HEK293T (cell line): ENCODE data around the gene CNNM3.

ENCODE experiments used
- CTCF ChIA-PET: fragments of 350-600 bp; formaldehyde crosslinking; extraction: SDS; loops from one replicate; lab custom pipeline; 2021; ENCODE audit warnings: antibody characterized with exemption, inconsistent platforms; lab: Yijun Ruan, JAX
- POLR2A ChIA-PET: fragments of 350-600 bp; formaldehyde crosslinking; extraction: SDS; loops from one replicate; lab custom pipeline; 2020; ENCODE audit warnings: antibody characterized with exemption, inconsistent platforms; lab: Yijun Ruan, JAX
- DNase-seq: peaks from one replicate; pipeline ENCODE4 v3.0.0; 2012; ENCODE audit warnings: mixed read lengths; ENCODE audit errors: extremely low spot score
- ARNT ChIP-seq: fragments of 450-650 bp; IDR thresholded peaks from 2 replicates; pipeline ENCODE4 v1.6.1; 2017; ENCODE audit warnings: mild to moderate bottlenecking
- BHLHE40 ChIP-seq: fragments of 450-650 bp; IDR thresholded peaks from 2 replicates; pipeline ENCODE4 v1.6.1; 2016; ENCODE audit warnings: mild to moderate bottlenecking, moderate library complexity, borderline replicate concordance
- CTBP1 ChIP-seq: fragments of 450-650 bp; IDR thresholded peaks from 2 replicates; pipeline ENCODE4 v1.6.1; 2016; ENCODE audit warnings: borderline replicate concordance
- ELF4 ChIP-seq: fragments of 450-650 bp; IDR thresholded peaks from 2 replicates; pipeline ENCODE4 v1.6.1; 2017; ENCODE audit warnings: antibody characterized with exemption
- FOXA1 ChIP-seq: fragments of 450-650 bp; IDR thresholded peaks from 2 replicates; pipeline ENCODE4 v1.6.1; 2016; ENCODE audit warnings: mild to moderate bottlenecking
- FOXK2 ChIP-seq: fragments of 450-650 bp; IDR thresholded peaks from 2 replicates; pipeline ENCODE4 v1.6.1; 2016; ENCODE audit warnings: mild to moderate bottlenecking
- FOXM1 ChIP-seq: fragments of 450-650 bp; IDR thresholded peaks from 2 replicates; pipeline ENCODE4 v1.6.1; 2017; ENCODE audit warnings: mild to moderate bottlenecking, borderline replicate concordance
- HDGF ChIP-seq: fragments of 450-650 bp; IDR thresholded peaks from 2 replicates; pipeline ENCODE4 v1.6.1; 2017; ENCODE audit warnings: antibody characterized with exemption, borderline replicate concordance
- L3MBTL2 ChIP-seq: fragments of 450-650 bp; conservative IDR thresholded peaks from 2 replicates; pipeline ENCODE4 v1.6.1; 2016; ENCODE audit warnings: mild to moderate bottlenecking
- LEF1 ChIP-seq: fragments of 450-650 bp; IDR thresholded peaks from 2 replicates; pipeline ENCODE4 v1.6.1; 2017; ENCODE audit warnings: mild to moderate bottlenecking, borderline replicate concordance
- NFRKB ChIP-seq: fragments of 450-650 bp; IDR thresholded peaks from 2 replicates; pipeline ENCODE4 v1.6.1; 2016; ENCODE audit warnings: mild to moderate bottlenecking, moderate library complexity
- SP1 ChIP-seq: fragments of 450-650 bp; IDR thresholded peaks from 2 replicates; pipeline ENCODE4 v1.6.1; 2017
- SUZ12 ChIP-seq: fragments of 450-650 bp; IDR thresholded peaks from 2 replicates; pipeline ENCODE4 v1.6.1; 2016; ENCODE audit warnings: mild to moderate bottlenecking
- TARDBP ChIP-seq: fragments of 450-650 bp; IDR thresholded peaks from 2 replicates; pipeline ENCODE4 v1.6.1; 2016
- ZNF384 ChIP-seq: fragments of 450-650 bp; IDR thresholded peaks from 2 replicates; pipeline ENCODE4 v1.6.1; 2016
- TF ChIP-seq, protein P1 (sequence below): fragments of 450-650 bp; IDR thresholded peaks from 2 replicates; pipeline ENCODE4 v1.6.1; 2016

The CNNM3 gene

DNA sequence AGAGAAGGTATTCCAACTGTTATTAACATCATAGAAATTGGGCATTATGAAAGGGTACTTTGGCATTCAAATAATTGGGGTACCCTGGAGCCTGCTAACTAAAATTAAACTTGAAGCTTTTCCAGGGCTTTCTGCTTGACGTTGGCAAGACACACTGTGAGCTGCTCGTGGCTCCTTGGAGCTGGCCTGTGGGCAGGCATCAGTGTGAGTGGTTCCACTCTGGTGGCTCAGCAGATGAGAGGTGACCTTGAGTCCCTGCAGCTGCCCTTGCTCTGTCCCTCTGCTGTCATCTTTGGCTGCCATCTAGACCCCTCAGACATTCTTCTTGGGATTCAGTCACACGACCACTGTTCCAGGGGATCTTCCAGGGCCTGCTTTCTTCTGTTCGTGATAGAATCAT is 6.7 kb downstream of the CNNM3 start:
- DNase-seq: no peak
- ChIA-PET CTCF (no interaction called here), POLR2A (interaction anchor here (1.0 kb wide), 1 partner anchor 11 kb away, joined by 3 read pairs; no protein-coding TSS in a partner anchor)
- TF ChIP-seq FOXA1 (no peak), FOXK2 (no peak), CTBP1 (no peak), LEF1 (no peak), ARNT (no peak), FOXM1 (no peak), SP1 (no peak), HDGF (no peak), NFRKB (no peak), ZNF384 (no peak), TARDBP (no peak), SUZ12 (no peak), ELF4 (no peak), L3MBTL2 (no peak), BHLHE40 (no peak)
- TF ChIP-seq, protein P1, sequence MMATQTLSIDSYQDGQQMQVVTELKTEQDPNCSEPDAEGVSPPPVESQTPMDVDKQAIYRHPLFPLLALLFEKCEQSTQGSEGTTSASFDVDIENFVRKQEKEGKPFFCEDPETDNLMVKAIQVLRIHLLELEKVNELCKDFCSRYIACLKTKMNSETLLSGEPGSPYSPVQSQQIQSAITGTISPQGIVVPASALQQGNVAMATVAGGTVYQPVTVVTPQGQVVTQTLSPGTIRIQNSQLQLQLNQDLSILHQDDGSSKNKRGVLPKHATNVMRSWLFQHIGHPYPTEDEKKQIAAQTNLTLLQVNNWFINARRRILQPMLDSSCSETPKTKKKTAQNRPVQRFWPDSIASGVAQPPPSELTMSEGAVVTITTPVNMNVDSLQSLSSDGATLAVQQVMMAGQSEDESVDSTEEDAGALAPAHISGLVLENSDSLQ: no peak

DNA sequence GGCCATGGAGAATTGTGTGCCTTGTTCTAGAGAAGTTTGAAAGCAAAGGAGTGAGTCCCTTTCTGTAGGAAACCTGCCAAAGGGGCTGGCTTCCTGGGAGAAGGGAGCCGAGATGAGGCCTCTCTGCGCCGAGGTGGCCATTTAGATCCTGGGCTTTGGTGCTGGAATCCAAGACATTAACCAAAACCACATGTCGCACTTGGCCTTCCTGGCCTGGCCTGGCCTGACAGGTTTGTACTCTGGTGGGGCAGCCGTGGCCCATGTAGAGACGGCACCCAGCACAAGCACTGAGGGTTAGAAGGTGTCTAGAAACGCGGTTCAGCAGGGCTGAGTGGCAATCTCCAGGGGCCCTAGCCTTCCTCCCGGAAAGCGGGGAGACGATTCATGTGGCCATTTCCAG is 7.1 kb downstream of the CNNM3 start:
- TF ChIP-seq ARNT: no peak
- TF ChIP-seq BHLHE40: no peak
- no peak for TF ChIP-seq FOXA1
- TF ChIP-seq SP1: no peak
- no peak for TF ChIP-seq ZNF384
- TF ChIP-seq LEF1: no peak
- no peak for DNase-seq
- POLR2A ChIA-PET: no interaction called here
- CTCF ChIA-PET: no interaction called here

DNA sequence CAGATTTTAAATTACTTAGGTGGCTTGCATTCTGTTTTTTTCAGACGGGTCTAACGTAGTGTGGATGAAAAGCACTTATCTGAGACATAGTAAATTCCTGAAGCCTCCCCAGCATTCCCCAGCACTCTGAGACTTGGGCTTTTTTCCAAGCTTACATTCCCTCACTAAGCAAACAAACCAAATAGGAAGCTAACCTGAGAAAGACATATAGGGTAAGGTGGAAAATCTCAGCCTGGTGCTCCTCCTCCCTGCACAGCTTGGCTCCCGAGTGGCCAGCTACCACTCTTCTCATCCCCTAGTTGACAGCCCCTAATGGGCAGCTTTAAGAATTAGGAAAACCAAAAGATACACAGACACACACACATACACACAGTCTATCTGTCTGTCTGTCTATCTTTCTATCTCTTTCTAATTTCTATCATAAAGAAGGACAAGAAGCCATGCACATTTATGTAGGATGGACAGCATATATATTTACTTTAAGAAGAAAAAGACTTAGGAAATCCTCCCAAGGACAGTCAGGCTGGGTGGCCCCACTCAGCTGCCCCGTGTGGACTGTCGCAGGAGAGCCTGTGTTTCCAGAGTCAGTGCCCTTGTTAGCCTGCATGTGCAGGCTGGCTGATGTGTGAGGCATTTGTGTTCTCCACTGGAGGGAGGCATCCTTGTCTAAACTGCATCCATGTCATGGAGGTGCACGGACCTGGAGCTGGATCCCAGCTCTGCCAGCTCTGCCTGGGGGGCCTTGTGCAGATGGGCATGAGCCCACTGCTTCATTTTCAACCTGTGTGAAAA is 8.2 kb downstream of the CNNM3 start:
- ChIA-PET CTCF (no interaction called here), POLR2A (no interaction called here)
- TF ChIP-seq TARDBP (no peak), CTBP1 (no peak), FOXA1 (no peak), SP1 (no peak), ELF4 (no peak), ARNT (no peak), BHLHE40 (no peak), FOXK2 (no peak)
- no peak for DNase-seq

DNA sequence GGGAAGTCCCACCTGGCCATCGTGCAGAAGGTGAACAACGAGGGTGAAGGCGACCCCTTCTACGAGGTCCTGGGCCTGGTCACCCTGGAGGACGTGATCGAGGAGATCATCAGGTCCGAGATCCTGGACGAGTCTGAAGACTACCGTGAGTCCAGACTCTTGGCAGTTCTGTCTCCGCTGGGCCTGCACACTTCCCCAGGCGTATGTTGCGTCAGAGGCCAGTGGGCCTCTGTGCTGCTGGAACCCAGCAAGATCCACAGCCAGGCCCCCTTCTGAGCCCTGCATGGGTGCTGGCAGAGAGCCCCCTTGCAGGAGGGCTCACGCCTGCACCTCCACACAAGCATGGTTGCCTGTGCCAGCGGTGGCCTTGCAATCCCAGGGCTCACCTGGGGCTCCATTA is 9.0 kb downstream of the CNNM3 start:
- no peak for DNase-seq
- ChIA-PET CTCF (no interaction called here), POLR2A (no interaction called here)
- TF ChIP-seq BHLHE40 (no peak), NFRKB (no peak), ELF4 (no peak), FOXK2 (no peak), ZNF384 (no peak), FOXM1 (no peak), TARDBP (no peak), CTBP1 (no peak), SUZ12 (no peak), L3MBTL2 (no peak), HDGF (no peak), LEF1 (no peak), SP1 (no peak), ARNT (no peak), FOXA1 (no peak)
- TF ChIP-seq, protein P1: no peak

DNA sequence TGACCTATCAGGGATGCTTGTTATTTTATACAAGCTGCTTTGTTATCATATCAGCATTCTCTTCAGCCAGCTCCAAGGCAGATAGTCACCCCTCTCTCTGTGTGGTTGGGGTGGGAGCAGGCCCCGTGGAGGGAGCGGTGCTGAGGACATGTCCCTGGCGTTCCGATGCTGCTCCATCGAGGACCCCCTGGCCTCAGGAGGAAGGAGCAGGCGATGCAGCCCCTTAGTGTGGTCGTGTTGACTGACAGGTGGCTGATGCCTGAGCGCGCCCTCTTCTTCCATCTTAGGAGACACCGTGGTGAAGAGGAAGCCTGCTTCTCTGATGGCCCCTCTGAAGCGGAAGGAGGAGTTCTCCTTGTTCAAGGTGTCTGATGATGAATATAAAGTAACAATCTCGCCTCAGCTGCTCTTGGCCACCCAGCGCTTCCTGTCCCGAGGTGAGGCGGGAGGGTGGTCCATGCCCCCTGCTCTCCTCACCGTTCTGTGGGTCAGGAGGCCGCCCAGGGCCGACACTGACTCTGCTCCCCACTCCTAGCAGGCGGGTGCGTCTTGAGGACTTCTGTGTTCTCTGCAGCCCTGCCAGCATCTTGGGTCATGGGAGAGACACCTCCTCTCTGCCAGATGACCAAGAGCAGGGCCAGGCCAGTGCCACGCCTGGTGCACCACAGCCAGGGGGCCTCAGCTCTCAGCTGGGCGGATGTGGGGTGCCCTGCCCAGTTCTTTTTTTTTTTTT is 10.6 kb downstream of the CNNM3 start:
- no peak for DNase-seq
- ChIA-PET POLR2A (no interaction called here), CTCF (no interaction called here)
- TF ChIP-seq LEF1: no peak
- TF ChIP-seq HDGF: no peak
- TF ChIP-seq FOXK2: no peak
- no peak for TF ChIP-seq ZNF384
- TF ChIP-seq SUZ12: no peak
- no peak for TF ChIP-seq TARDBP
- TF ChIP-seq, protein P1: no peak
- no peak for TF ChIP-seq BHLHE40

DNA sequence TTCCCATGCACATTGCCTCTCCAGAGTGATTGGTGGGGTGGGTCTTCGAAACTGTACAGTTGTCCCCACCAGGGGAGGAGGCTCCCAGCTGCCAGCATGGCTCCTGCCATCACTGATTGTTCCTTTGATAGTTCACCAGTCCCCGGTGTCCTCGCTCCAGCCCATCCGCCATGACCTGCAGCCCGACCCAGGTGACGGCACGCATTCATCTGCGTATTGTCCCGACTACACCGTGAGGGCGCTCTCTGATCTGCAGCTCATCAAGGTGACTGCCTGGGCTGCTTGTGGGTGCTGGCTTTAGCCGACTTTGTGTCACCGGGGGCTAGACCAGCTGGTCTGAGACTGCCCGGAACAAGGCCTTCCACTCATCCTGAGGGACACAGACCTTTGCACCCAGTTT is 12.4 kb downstream of the CNNM3 start:
- ChIA-PET POLR2A (interaction anchor here (1.2 kb wide), 1 partner anchor 191 kb away, joined by 4 read pairs; no protein-coding TSS in a partner anchor), CTCF (interaction anchor here (0.6 to 0.7 kb wide), 2 partner anchors 11 to 36 kb away, joined by 3 read pairs; no protein-coding TSS in a partner anchor)
- no peak for DNase-seq
- TF ChIP-seq ELF4: no peak
- TF ChIP-seq SUZ12: no peak
- TF ChIP-seq LEF1: no peak
- no peak for TF ChIP-seq SP1
- TF ChIP-seq ARNT: no peak
- TF ChIP-seq FOXK2: no peak
- no peak for TF ChIP-seq CTBP1
- no peak for TF ChIP-seq FOXA1
- no peak for TF ChIP-seq TARDBP
- TF ChIP-seq, protein P1: no peak
- no peak for TF ChIP-seq ZNF384
- no peak for TF ChIP-seq L3MBTL2
- no peak for TF ChIP-seq FOXM1
- no peak for TF ChIP-seq HDGF
- no peak for TF ChIP-seq NFRKB
- TF ChIP-seq BHLHE40: no peak
